Putamen (tissue), 1 donor: ENCODE data around the gene DET1.
"Not testable (repeated sequence)": the region's sequence is repeated elsewhere in the genome, so short reads cannot be mapped to it uniquely, and the experiment has no call there.

ENCODE experiments used
- DNase-seq: peaks from one replicate; pipeline ENCODE4 v3.0.0-alpha.2; 2016; ENCODE audit warnings: low spot score

Gene DET1

GRCh38 chr15:88540350-88540749, 6.1 kb downstream of the DET1 start:
- not testable (repeated sequence) for DNase-seq

- no peak for DNase-seq
Measured at GRCh38 chr15:88539441-88539840, 7.0 kb downstream of the DET1 start.

DNA sequence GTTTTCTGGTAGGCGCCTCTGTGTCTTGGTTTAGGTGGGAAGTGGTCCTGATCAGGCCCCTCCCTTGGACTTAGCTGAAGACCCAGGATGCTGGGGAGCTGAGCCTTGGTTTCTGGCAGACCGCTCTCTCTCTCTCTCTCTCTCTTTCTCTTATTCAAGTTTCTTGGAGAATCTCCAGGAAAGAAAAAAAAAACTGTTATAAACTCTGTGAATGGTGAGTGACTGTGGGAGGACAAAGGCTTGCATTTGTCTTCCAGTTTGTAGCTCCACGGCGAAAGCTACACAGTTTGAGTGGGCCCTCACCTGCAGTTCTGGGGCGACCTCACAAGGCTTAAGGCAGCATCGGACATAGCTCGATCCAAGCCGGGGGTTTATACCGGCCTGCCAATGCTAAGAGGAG, 7.5 kb downstream of the DET1 start:
- no peak for DNase-seq

GRCh38 chr15:88537591-88538317, 8.7 kb downstream of the DET1 start:
- DNase-seq = no peak

DNA sequence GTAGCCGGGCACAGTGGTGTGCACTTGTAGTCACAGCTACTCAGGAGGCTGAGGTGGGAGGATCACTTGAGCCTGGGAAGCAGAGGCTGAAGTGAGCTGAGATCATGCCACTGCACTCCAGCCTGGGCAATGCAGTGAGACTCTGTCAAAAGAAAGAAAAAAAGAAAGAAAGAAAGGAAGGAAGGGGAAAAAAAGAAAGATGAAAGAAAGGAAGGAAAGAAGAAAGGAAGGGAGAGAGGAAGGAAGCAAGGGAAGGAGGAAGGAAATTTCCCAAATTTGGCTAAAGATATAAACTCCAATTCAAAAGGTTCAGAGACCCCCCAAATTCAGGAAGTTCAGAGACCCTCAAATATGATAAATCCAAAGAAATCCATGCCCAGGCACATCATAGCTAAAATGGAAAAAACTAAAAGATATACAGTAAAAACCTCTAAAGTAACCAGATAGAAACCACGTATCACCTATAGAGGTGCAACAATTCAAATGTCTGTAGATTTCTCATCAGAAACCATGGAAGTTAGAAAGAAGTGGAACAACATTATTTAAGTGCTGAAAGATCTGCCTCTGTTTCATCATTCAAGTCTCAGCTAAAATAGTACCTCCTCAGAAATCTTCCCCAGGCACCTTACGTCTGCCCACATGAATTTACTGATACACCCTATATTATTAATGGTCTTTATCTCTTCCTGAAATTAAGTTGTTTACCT, 10.7 kb downstream of the DET1 start:
- no peak for DNase-seq

GRCh38 chr15:88535100-88535499, 11.4 kb downstream of the DET1 start:
- no peak for DNase-seq

DNA sequence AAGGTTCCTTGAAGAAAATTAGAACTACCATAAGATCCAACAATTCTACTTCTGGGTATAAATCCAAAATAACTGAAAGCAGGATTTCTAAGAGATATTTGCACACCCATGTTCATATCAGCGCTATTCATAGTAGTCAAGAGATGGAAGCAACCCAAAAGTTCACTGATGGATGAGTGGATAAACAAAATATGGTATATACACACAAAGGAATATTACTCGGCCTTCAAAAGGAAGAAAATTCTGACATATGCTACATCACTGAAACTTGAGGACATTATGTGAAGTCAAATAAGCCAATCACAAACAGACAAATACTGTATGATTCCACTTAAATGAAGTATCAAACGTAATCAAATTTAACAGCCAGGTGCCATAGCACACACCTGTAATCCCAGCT, 13.1 kb downstream of the DET1 start:
- DNase-seq = no peak

DNA sequence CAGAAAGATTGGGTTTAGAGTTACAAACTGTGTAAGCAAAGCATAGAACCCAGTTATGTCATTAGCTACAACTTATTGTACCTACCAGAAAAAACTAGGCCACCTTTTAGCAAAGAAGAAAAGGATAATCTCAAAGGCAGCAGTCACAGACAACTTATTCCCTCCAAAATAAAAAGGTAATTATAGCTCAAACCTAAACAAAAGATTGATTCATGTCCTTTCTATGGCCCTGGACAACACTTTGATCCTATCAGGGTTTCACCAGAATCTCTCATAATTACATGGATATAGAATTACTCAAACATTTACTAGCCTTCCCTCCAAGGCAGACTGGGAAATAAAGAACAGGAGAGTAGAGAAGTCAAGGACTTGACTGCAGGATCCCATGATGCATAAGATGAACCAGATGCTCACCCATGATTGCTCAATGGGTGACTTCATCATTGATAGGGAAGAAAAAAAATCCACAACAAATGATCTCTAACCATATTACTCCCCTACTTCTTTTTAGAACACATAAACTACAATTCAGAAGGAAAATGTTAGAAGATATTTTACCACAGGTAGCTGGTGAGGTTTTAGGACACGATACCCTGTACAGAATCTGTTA, 17.4 kb downstream of the DET1 start:
- DNase-seq = no peak

DNA sequence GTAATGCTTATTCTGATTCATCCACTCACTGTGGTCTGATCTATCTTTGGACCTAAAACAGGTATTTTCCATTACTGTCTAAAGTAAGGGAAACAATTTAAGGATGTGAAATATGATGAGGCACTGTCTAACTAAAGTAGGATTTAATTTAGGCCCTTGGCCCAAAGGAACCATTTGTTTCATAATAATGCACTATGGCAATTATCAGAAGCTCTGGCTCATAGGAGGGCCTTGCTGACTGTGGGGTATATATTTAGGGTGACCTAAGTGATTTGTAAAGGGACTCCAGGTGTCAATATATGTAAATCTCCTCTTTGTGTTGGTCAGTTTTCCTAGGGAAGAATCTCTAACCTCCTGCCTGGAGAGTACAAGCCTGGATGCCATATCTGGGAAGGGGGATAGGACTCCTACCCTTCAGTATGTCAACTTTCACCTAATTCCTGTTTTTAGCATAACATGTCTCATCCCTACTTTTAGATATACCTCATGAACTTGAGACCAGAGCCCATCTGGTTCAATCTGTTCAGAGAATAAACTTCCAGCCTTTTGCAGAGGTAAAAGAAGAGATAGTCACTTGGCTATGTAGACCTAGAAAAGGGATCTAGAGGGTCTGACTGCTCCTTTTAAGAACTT, 20.1 kb downstream of the DET1 start:
- DNase-seq = no peak

DNA sequence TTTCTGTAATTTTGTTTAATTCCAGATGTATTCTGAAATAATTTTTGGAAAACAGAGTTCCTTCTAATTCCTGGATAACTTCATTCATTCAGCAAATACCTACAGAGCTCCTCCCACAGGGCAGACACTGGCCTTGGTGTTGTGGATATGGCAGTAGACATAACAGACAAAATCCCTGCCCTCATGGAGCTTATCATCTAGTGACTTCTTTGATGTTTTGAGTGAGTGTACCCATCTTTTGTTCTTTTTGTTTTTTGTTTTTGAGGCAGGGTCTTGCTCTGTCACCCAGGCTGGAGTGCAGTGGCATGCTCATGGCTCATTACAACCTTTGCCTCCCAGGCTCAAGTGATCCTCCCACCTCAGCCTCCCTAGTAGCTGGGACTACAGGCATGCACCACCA, 21.1 kb downstream of the DET1 start:
- DNase-seq = no peak

GRCh38 chr15:88524094-88524493, 22.4 kb downstream of the DET1 start:
- not testable (repeated sequence) for DNase-seq

DNA sequence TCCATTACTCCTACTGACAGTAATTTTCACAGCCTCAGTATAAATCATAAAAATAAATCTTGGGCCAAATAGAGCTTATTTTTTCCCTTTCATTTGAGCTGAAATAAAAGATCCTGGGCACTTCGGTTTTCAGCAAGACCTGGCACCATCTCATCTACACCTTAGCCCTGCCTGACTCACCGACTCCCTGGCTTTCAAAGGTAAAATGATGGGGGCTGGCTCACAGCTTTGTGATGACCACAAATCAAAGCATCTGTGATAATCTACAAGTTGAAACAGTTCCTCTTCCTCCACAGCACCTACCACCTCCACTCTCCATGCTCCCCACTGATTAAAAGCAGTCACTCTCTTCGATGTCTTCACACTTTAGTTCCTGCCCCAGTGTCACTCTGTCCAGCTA, 27.6 kb downstream of the DET1 start:
- DNase-seq = no peak

DNA sequence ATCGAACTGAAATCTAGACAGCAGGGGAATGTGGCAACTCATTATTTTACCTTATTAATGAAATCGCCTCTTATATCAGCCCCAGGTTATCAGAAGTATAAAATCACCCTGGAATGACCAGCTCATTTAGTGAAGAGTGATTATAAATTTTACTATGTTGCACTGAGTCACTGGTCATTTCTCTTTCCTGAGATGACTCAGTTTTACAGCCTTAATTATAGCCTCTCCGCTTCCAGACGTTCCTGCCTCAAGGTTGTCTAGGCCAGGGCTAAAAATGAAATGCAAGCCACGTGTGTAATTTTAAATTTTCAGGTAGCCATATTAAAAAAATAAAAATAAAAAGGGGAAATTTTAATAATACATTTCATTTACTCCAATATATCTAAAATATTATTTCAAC, 33.3 kb downstream of the DET1 start:
- no peak for DNase-seq

- DNase-seq = no peak
Measured at GRCh38 chr15:88512601-88513000, 33.9 kb downstream of the DET1 start.

DNA sequence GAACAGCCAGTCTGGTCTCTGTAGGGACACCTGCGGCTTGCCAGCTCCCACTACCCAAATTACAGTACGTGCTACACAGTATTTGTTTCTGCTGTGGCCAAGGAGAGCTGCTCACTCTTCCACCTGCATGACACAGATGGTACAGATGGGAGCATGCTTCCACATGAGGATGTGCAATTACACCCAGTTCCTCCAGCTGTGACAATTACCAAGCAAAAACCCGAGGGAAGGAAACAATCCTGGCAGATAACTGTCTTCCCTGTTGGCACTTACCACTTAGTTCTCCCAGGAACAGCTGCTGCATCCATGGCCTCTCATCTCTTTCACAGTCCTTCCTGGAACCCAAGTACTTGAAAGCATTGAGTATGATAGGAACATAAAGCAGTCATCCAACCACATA, 34.4 kb downstream of the DET1 start:
- DNase-seq = no peak

DNA sequence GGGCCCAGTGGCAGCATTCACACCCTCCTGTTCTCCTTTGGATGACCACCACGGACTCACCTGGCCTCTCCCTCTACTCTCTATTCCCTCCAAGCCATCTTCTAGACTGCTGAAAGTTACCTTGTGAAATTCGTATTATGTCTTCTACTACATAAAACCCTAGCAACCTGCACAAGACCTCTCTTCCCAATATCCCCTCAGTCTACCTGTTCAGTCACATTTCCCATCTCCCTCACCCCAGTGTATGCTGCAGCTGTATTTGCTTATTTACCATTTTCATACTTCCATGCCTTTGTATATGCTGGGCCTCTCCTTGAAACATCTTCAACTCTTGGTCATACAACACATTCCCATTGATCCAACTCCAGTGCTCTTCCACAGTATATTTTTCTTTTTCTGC, 35.3 kb downstream of the DET1 start:
- no peak for DNase-seq

DNA sequence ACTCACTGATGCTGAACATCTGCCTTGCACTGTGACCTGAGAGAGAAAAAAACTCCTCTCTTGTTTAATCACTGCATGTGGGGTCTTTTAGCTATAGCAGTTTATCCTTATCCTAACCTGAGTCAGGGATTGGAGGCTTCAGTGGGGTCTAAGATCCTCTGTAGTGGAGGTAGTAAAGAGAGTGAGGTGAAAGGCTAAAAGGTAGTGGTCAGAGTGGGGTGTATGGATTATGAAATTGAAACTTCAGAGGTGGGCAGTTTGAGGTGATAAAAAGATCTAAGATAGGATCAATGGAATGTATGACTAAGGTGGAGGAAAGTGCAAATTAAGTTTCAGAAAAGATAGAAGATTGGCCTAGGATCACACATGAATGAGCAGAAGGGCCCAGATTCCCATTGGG, 36.5 kb downstream of the DET1 start:
- DNase-seq = no peak

DNA sequence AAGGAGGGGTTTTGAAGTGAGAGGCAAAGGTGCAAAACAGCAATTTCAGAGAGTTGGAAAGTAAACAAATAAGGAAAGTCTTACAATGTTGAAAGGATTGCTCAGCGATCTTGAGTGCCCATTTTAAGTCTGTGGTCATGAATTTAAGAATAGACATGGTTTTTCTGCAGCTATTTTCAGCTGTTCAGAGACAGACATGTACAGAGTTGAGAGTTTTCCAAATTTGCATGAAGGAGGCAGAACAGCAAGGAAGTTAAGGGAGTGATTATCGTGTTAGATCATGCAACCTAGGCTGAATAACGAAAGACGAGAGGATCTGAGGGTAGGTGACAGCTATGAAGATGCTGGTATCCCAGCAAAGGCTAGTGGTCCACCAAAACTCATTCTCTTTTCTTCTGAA, 37.2 kb downstream of the DET1 start:
- no peak for DNase-seq

- no peak for DNase-seq
Measured at GRCh38 chr15:88506628-88507027, 39.9 kb downstream of the DET1 start.

GRCh38 chr15:88505721-88506120, 40.8 kb downstream of the DET1 start:
- DNase-seq = no peak

DNA sequence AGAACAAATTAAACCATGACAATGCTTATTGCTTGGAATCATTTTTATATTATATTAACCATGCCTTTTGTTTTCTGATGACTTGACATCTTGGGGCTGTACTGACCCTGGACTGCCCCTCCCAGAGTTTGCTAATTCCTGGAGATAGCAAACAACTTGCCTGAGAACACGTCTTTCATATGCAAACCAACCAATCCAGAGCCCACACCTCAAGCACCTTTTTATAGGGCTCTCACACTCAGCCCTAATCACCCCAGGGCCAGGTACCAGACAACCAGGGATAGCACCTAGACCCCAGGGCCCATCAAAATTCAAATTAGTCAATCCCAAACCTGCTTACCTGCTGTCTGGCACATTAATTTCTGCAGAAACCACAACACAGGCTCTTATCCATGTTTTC, 42.0 kb downstream of the DET1 start:
- DNase-seq = no peak

DNA sequence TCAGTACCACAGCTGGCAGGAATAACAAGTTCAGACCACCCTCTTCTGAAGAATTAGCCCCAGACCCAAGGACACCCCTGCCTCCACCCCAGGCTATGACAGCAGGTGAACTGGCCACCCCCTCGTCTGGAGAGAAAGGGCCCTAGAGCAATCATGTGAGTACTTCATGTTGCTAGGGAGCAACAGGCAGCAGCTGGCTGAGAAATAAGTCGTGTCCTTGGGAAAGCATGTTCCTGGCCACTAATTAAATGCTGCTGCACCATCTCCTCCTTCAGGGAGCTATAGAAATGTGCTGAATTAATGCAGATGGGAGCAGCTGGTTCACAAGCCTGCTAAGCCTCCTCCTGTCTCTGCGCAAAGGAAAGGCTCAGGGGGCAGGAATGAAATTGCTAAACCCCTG, 47.5 kb downstream of the DET1 start:
- no peak for DNase-seq
